Gastrocnemius medialis (tissue), 4 donors: ENCODE results near the gene PTGDS. TPM values are rescaled to one million over a fixed set of nuclear protein-coding genes. Genes with fewer than 3 reads are reported as not detected.

ENCODE experiments used
- ATAC-seq, 2 donors: fragments of 150-250 bp; one replicate each; pipeline ENCODE4 v1.9.1; 2016
- DNase-seq, 2 donors: peaks; one replicate each; pipeline ENCODE4 v3.0.0-alpha.2; 2019
- H3K27ac ChIP-seq, 4 donors: fragments of 200-600 bp; sonication (generic); 1 replicate in 1 of 4; 2 replicates in 3 of 4; pipeline ENCODE4 v1.5.1; 2016 to 2018; ENCODE audit warnings: mild to moderate bottlenecking in 2 of 4, moderate library complexity in 1 of 4
- H3K27me3 ChIP-seq, 3 donors: fragments of 200-600 bp; sonication (generic) in 2 of 3; 1 replicate in 1 of 3; 2 replicates in 2 of 3; pipeline versions ENCODE4 v1.5.1 to v1.6.0; 2016 to 2019; ENCODE audit warnings: mild to moderate bottlenecking in 1 of 3, moderate library complexity in 1 of 3
- H3K36me3 ChIP-seq, 2 donors: fragments of 200-600 bp; sonication (generic) in 1 of 2; one replicate each; pipeline ENCODE4 v1.5.1; 2017 to 2018
- H3K4me1 ChIP-seq, 2 donors: fragments of 200-600 bp; sonication (generic) in 1 of 2; one replicate each; pipeline ENCODE4 v1.5.1; 2016 to 2017; ENCODE audit warnings: mild to moderate bottlenecking in 2 of 2
- H3K4me3 ChIP-seq, 4 donors: fragments of 200-600 bp; sonication (generic) in 3 of 4; 1 replicate in 1 of 4; 2 replicates in 3 of 4; pipeline ENCODE4 v1.5.1; 2016 to 2019; ENCODE audit warnings: mild to moderate bottlenecking in 2 of 4
- H3K9me3 ChIP-seq, 3 donors: fragments of 200-600 bp; sonication (generic) in 2 of 3; 1 replicate in 1 of 3; 2 replicates in 2 of 3; pipeline ENCODE4 v1.5.1; 2016 to 2019
- CTCF ChIP-seq, 5 experiments: fragments of 450-650 bp in 3 of 5; fragments of 200-600 bp in 2 of 5; sonication (generic) in 2 of 5; IDR thresholded peaks in 4 of 5; conservative IDR thresholded peaks in 1 of 5; 1 replicate in 4 of 5; 2 replicates in 1 of 5; pipeline ENCODE4 v1.5.1; 2016 to 2019; ENCODE audit warnings: antibody characterized with exemption in 5 of 5, mild to moderate bottlenecking in 3 of 5, moderate library complexity in 3 of 5
- POLR2A ChIP-seq, 2 donors: fragments of 450-650 bp; IDR thresholded peaks; one replicate each; pipeline ENCODE4 v1.6.1; 2017; ENCODE audit warnings: antibody characterized with exemption in 2 of 2, mild to moderate bottlenecking in 2 of 2, moderate library complexity in 2 of 2
- in situ Hi-C, 4 donors: fragments of 200-750 bp; cut with MboI; loops; one replicate each; pipeline versions ENCODE4 v1.15.0 to v1.8.0; 2017; ENCODE audit warnings: low sequenced_read_pairs in 4 of 4
- intact Hi-C: fragments of 100-400 bp; cut with DNase I; formaldehyde crosslinking; loops from one replicate; pipeline ENCODE4 v1.15.1; 2023; ENCODE audit warnings: low total_unique reads
- total RNA-seq, 4 donors: library from RNA; depleted of rRNA; stranded (reverse); fragments of >200 nt; gene quantifications; one replicate each; pipeline versions ENCODE4 v1.1.0 to v1.2.3, GENCODE V29; 2016

Gene PTGDS
- total RNA-seq, 4 donors from 2014 or later, result 2.3 to 35.2 (median 27.0) TPM

GRCh38 chr9:136981588-136982231 is 4.4 kb downstream of the PTGDS start:
- DNase-seq, result no peak
- no peaks in the 10 kb centered on the region for H3K36me3 ChIP-seq
- peaks cover 19 to 41% (median 35%) of the 10 kb centered on the region in 3 donors for H3K27me3 ChIP-seq
- intact Hi-C loops (no loop called here), in situ Hi-C loops (no loop called here)
- no peak overlapping the region for H3K4me3 ChIP-seq
- TF ChIP-seq POLR2A (IDR thresholded peaks at IDR 0.05), result no peak
- TF ChIP-seq CTCF (IDR thresholded peaks at IDR 0.05 in 4 of 5, conservative IDR thresholded peaks at IDR 0.05 in 1 of 5), result no peak
- no peaks in the 10 kb centered on the region for H3K9me3 ChIP-seq
- peaks cover 0 to 12% of the 10 kb centered on the region in 2 donors for H3K4me1 ChIP-seq
- H3K27ac ChIP-seq, result peak overlapping the region in 3 of 4 donors; percentile 18 to 64 (median 64)
- peak in 1 of 2 donors; percentile 21 for ATAC-seq

GRCh38 chr9:136982232-136983051 is 5.1 kb downstream of the PTGDS start, which contains the start of gene LCNL1:
Gene LCNL1, plus strand, starts transcription at chr9:136982993. Its CDS starts 594 bp downstream, at chr9:136983587.
- peak within 1 kb of the TSS in 2 of 4 donors; percentile 52 to 64 for H3K27ac ChIP-seq
- no peak for TF ChIP-seq CTCF (IDR thresholded peaks at IDR 0.05 in 4 of 5, conservative IDR thresholded peaks at IDR 0.05 in 1 of 5)
- TF ChIP-seq POLR2A (IDR thresholded peaks at IDR 0.05), result no peak
- in situ Hi-C loops, result no loop called here
- H3K4me1 ChIP-seq, result peaks cover 0 to 12% of the 10 kb centered on the region in 2 donors
- no peaks in the 10 kb centered on the region for H3K9me3 ChIP-seq
- intact Hi-C loops, result no loop called here
- no peak within 1 kb of the TSS for H3K4me3 ChIP-seq
- H3K27me3 ChIP-seq, result peaks cover 19 to 37% (median 31%) of the 10 kb centered on the region in 3 donors
- ATAC-seq (no peak), DNase-seq (no peak)
- H3K36me3 ChIP-seq, result no peaks in the 10 kb centered on the region

- Histone ChIP-seq H3K27ac (no peak overlapping the region), H3K27me3 (peaks cover 19 to 30% (median 26%) of the 10 kb centered on the region in 3 donors), H3K4me1 (peaks cover 0 to 5% of the 10 kb centered on the region in 2 donors), H3K4me3 (no peak overlapping the region), H3K36me3 (no peaks in the 10 kb centered on the region), H3K9me3 (no peaks in the 10 kb centered on the region)
- ATAC-seq (no peak), DNase-seq (no peak)
- no peak for TF ChIP-seq POLR2A (IDR thresholded peaks at IDR 0.05)
- TF ChIP-seq CTCF (IDR thresholded peaks at IDR 0.05 in 4 of 5, conservative IDR thresholded peaks at IDR 0.05 in 1 of 5), result no peak
- in situ Hi-C loops, result no loop called here
- intact Hi-C loops, result no loop called here
Observed at GRCh38 chr9:136983167-136983566, 5.9 kb downstream of the PTGDS start.

- no peak overlapping the region for H3K4me3 ChIP-seq
- no peak for DNase-seq
- no peaks in the 10 kb centered on the region for H3K36me3 ChIP-seq
- H3K27me3 ChIP-seq, result peaks cover 19 to 30% (median 26%) of the 10 kb centered on the region in 3 donors
- in situ Hi-C loops, result no loop called here
- no peaks in the 10 kb centered on the region for H3K9me3 ChIP-seq
- peaks cover 0 to 5% of the 10 kb centered on the region in 2 donors for H3K4me1 ChIP-seq
- intact Hi-C loops, result no loop called here
- no peak for ATAC-seq
- H3K27ac ChIP-seq, result no peak overlapping the region
- TF ChIP-seq POLR2A (IDR thresholded peaks at IDR 0.05) (no peak), CTCF (IDR thresholded peaks at IDR 0.05 in 4 of 5, conservative IDR thresholded peaks at IDR 0.05 in 1 of 5) (no peak)
Observed at GRCh38 chr9:136983656-136984314, 6.5 kb downstream of the PTGDS start.
